ENCODE results near the gene GLDC. TPM values are rescaled to one million over a fixed set of nuclear protein-coding genes. Genes with fewer than 3 reads are reported as not detected.

The GLDC gene
- total RNA-seq, 3 donors from 2014 or later: 0.38 to 0.63 (median 0.58) TPM

DNA sequence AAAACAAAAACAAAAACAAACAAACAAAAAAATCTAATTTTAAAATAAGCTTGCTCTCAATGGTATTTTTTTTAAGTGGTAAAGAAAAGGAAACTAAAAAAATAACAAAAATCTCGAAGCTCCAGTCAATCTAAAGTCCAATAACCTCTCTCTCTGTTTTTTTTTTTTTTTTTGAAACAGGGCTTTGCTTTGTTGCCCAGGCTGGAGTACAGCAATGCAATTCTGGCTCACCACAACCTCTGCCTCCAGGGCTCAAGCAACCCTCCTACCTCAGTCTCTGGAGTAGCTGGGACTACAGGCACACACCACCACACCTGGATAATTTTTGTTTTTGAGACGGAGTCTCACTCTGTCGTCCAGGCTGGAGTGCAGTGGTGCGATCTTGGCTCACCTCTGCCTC is 25.9 kb upstream of the GLDC start:
- Histone ChIP-seq H3K36me3 (ENCODE audit: low read depth) (no peaks in the 10 kb centered on the region), H3K9me3 (no peaks in the 10 kb centered on the region), H3K4me3 (no peak overlapping the region), H3K4me1 (ENCODE audit: low read depth) (peaks cover 9% of the 10 kb centered on the region)
- TF ChIP-seq, protein P1, sequence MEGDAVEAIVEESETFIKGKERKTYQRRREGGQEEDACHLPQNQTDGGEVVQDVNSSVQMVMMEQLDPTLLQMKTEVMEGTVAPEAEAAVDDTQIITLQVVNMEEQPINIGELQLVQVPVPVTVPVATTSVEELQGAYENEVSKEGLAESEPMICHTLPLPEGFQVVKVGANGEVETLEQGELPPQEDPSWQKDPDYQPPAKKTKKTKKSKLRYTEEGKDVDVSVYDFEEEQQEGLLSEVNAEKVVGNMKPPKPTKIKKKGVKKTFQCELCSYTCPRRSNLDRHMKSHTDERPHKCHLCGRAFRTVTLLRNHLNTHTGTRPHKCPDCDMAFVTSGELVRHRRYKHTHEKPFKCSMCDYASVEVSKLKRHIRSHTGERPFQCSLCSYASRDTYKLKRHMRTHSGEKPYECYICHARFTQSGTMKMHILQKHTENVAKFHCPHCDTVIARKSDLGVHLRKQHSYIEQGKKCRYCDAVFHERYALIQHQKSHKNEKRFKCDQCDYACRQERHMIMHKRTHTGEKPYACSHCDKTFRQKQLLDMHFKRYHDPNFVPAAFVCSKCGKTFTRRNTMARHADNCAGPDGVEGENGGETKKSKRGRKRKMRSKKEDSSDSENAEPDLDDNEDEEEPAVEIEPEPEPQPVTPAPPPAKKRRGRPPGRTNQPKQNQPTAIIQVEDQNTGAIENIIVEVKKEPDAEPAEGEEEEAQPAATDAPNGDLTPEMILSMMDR (IDR thresholded peaks at IDR 0.05): no peak
- ATAC-seq (no peak), DNase-seq (no peak)
- intact Hi-C loops (cut with DNase I, micrococcal nuclease): no loop called here

DNA sequence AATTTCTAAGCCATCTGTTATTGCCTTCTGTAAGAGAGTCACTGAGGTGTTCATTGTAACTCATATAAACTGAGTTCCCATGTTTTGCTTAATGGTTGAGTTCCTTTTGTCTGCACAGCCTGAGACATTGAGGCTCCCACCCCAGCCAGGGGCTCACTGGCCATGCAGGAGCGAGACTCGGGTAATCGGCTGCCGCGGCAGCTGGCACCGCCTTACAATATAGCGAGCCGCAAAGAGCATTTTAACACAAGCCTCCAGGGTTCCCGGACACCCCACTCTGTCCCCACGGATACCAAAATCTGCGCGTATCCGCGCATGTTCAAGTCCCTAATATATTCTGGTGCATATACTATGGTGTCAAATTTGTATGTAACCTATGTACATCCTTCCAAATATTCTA is 24.4 kb upstream of the GLDC start:
- H3K36me3 ChIP-seq (ENCODE audit: low read depth): no peaks in the 10 kb centered on the region
- DNase-seq (no peak), ATAC-seq (no peak)
- no peaks in the 10 kb centered on the region for H3K9me3 ChIP-seq
- no peak overlapping the region for H3K4me3 ChIP-seq
- intact Hi-C loops (cut with DNase I, micrococcal nuclease): loop anchor here in 1 of 2 donors (10.0 kb wide), 1 partner anchor 85 kb away; no protein-coding TSS in a partner anchor
- TF ChIP-seq, protein P1 (IDR thresholded peaks at IDR 0.05): no peak
- peaks cover 4% of the 10 kb centered on the region for H3K4me1 ChIP-seq (ENCODE audit: low read depth)

- no peaks in the 10 kb centered on the region for H3K4me1 ChIP-seq (ENCODE audit: low read depth)
- intact Hi-C loops (cut with DNase I, micrococcal nuclease): loop anchor here in 1 of 2 donors (10.0 kb wide), 1 partner anchor 83 kb away; no protein-coding TSS in a partner anchor
- no peaks in the 10 kb centered on the region for H3K36me3 ChIP-seq (ENCODE audit: low read depth)
- no peaks in the 10 kb centered on the region for H3K9me3 ChIP-seq
- no peak for DNase-seq
- no peak overlapping the region for H3K4me3 ChIP-seq
- no peak for ATAC-seq
- TF ChIP-seq, protein P1 (IDR thresholded peaks at IDR 0.05): no peak
Measured at GRCh38 chr9:6667633-6668280, 22.2 kb upstream of the GLDC start.

- intact Hi-C loops (cut with DNase I, micrococcal nuclease): loop anchor here in 1 of 2 donors (10.0 kb wide), 1 partner anchor 82 kb away; no protein-coding TSS in a partner anchor
- Histone ChIP-seq H3K36me3 (ENCODE audit: low read depth) (no peaks in the 10 kb centered on the region), H3K4me3 (no peak overlapping the region), H3K4me1 (ENCODE audit: low read depth) (no peaks in the 10 kb centered on the region), H3K9me3 (no peaks in the 10 kb centered on the region)
- DNase-seq (no peak), ATAC-seq (no peak)
- TF ChIP-seq, protein P1 (IDR thresholded peaks at IDR 0.05): no peak
Measured at GRCh38 chr9:6667080-6667479, 21.6 kb upstream of the GLDC start.

GRCh38 chr9:6665628-6666027 is 20.1 kb upstream of the GLDC start:
- no peaks in the 10 kb centered on the region for H3K36me3 ChIP-seq (ENCODE audit: low read depth)
- ATAC-seq (no peak), DNase-seq (no peak)
- intact Hi-C loops (cut with DNase I, micrococcal nuclease): loop anchor here in 1 of 2 donors (10.0 kb wide), 1 partner anchor 81 kb away; no protein-coding TSS in a partner anchor
- TF ChIP-seq, protein P1 (IDR thresholded peaks at IDR 0.05): no peak
- no peaks in the 10 kb centered on the region for H3K9me3 ChIP-seq
- no peak overlapping the region for H3K4me3 ChIP-seq
- no peaks in the 10 kb centered on the region for H3K4me1 ChIP-seq (ENCODE audit: low read depth)

Data from mucosa of descending colon (tissue), 3 donors.